Sigmoid colon (tissue), 4 donors: Measurements from ENCODE around the gene NOC2L.

Experiments
- CTCF ChIP-seq, 4 experiments: fragments of 450-650 bp in 3 of 4; fragments of 200-600 bp in 1 of 4; IDR thresholded peaks; one replicate each; pipeline ENCODE4 v1.5.1; 2016 to 2019; ENCODE audit warnings: antibody characterized with exemption in 4 of 4, mild to moderate bottlenecking in 3 of 4, moderate library complexity in 2 of 4
- EP300 ChIP-seq, 4 donors: sonication (generic); formaldehyde crosslinking; IDR thresholded peaks; one replicate each; pipeline ENCODE4 v1.6.1; 2017; ENCODE audit warnings: antibody characterized with exemption in 4 of 4
- POLR2A ChIP-seq, 2 donors: fragments of 450-650 bp; IDR thresholded peaks; one replicate each; pipeline ENCODE4 v1.6.1; 2016; ENCODE audit warnings: antibody characterized with exemption in 2 of 2, mild to moderate bottlenecking in 2 of 2, moderate library complexity in 2 of 2
- POLR2AphosphoS5 ChIP-seq, 4 donors: sonication (generic); formaldehyde crosslinking; IDR thresholded peaks; one replicate each; pipeline ENCODE4 v1.6.1; 2017; ENCODE audit warnings: antibody characterized with exemption in 4 of 4

DNA sequence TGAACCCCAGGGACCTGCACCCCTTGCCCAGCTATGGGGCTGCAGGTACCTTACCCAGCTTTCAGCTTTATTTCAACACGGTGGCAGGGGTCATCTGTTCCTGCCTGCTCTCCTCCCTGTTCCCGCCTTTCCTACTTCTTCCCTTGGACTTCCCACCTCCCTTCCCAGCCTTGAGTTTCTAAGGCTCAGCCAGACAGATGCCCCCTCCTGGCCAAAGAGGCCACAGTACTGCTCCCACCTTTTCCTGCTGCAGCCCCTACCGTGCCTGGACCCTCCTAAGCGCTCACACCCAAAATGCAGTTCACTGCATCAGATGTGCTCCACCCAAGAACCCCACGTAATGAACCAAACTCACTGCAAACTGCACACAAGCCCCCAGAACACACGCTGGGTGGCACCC is 7.7 kb downstream of the NOC2L start:
- TF ChIP-seq POLR2AphosphoS5 (IDR thresholded peaks at IDR 0.05) (no peak), CTCF (IDR thresholded peaks at IDR 0.05) (no peak), POLR2A (IDR thresholded peaks at IDR 0.05) (no peak), EP300 (IDR thresholded peaks at IDR 0.05) (no peak)
